GM12801 (cell line): Measurements from ENCODE around the gene AVEN.

ENCODE experiments used
- TF ChIP-seq, protein P1 (sequence below): IDR thresholded peaks from one replicate; pipeline ENCODE4 v1.5.1; 2011; ENCODE audit warnings: control low read depth; ENCODE audit not compliant: insufficient read length; ENCODE audit errors: extremely low read depth

The AVEN gene

GRCh38 chr15:33910741-33911140, 128.3 kb downstream of the AVEN start:
- TF ChIP-seq, protein P1, sequence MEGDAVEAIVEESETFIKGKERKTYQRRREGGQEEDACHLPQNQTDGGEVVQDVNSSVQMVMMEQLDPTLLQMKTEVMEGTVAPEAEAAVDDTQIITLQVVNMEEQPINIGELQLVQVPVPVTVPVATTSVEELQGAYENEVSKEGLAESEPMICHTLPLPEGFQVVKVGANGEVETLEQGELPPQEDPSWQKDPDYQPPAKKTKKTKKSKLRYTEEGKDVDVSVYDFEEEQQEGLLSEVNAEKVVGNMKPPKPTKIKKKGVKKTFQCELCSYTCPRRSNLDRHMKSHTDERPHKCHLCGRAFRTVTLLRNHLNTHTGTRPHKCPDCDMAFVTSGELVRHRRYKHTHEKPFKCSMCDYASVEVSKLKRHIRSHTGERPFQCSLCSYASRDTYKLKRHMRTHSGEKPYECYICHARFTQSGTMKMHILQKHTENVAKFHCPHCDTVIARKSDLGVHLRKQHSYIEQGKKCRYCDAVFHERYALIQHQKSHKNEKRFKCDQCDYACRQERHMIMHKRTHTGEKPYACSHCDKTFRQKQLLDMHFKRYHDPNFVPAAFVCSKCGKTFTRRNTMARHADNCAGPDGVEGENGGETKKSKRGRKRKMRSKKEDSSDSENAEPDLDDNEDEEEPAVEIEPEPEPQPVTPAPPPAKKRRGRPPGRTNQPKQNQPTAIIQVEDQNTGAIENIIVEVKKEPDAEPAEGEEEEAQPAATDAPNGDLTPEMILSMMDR = no peak

- TF ChIP-seq, protein P1 = no peak
Observed at GRCh38 chr15:33908406-33908805, 130.6 kb downstream of the AVEN start.

DNA sequence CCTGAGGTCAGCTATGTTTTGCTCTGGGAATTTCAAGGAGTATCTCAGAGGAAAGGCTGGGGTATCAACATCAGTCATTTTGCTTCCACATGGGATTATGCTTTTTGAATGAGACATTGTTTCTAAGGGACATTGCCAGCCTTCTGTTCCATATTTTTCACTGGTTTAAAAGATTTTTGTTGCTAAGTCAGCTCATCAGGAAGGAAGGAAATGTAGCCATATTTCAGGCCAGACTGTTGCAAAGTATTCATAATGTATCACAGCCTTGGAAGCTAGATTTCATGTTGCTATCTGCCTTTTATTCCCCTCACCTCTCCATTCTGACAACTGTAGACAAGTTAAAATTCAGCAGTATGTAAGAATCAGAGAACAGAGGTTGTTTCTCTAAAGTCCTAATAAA, 131.7 kb downstream of the AVEN start:
- TF ChIP-seq, protein P1 = no peak

- TF ChIP-seq, protein P1 = no peak
Observed at GRCh38 chr15:33903661-33904060, 135.3 kb downstream of the AVEN start.

GRCh38 chr15:33902043-33902442, 137.0 kb downstream of the AVEN start:
- TF ChIP-seq, protein P1 = no peak

DNA sequence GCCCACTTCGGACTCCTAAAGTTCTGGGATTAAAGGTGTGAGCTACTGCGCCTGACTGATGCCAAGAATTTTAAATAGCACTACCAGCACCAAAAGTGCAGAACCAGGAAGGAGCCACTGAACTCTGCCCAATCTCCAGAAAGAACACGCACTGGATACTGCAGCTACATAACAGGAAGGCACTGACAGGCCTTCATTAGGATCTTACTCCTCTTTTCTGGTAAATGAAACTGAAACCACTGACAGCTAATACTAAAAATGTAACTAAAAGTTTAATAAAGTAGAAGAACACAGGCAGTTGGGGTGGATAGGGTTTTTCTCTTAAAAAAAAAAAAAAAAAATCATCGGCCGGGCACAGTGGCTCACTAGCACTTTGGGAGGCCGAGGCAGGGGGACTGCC, 144.8 kb downstream of the AVEN start:
- TF ChIP-seq, protein P1 = no peak

DNA sequence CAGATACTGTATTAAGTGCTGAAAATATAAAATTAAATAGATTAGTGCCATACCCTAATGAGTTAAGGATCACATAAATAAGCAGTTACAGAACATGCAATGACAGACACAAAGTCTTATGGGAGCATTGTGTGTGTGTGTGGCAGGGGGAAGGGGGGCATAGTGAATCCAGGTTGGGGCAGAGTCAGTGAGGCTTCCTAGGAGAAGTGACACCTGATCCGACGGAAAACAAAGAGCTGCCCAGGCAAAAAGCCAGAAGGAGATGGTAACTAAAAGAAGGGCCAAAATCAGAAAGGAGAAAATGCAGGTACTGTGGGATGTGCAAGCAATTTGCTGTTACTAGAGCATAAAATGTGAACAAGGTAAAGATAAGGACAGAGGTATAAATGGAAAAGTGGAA, 150.8 kb downstream of the AVEN start:
- TF ChIP-seq, protein P1 = no peak

DNA sequence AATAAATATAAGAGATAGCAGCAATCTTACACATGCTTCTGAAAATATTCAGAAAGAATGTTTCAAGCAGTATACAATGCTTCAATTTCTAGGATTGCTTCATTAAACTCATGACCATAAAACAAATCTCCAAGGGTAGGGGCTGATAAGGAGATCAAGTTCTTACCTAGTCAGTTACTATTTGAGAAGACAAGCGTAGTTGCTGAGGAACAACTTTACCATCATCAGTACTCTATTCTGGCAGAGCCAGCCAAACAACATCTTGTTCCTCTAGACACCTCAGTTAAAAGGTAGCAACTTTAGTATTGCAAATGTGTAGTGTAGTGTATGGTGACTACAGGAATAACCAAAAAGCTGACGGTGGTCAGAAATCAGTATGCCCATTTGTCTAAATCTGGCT, 156.1 kb downstream of the AVEN start:
- TF ChIP-seq, protein P1 = no peak
